GM12878 (cell line): ENCODE data around the gene ISL2. TPM values are rescaled to one million over a fixed set of nuclear protein-coding genes. Genes with fewer than 3 reads are reported as not detected.

Experiments
- ATAC-seq: fragments of 200-7000 bp; cut with Tn5 transposase; 3 replicates; pipeline ENCODE4 v1.9.1; 2020; ENCODE audit warnings: mild to moderate bottlenecking, moderate library complexity
- BruUV-seq: library from RNA; stranded (reverse); fragments of 400-500 nt; replicated peaks from 2 replicates; lab custom pipeline; 2021; lab: Mats Ljungman, UMichigan
- CTCF ChIA-PET: fragments of 300-600 bp; sonication (Branson Sonifier 250); formaldehyde crosslinking; extraction: SDS; loops from one replicate; lab custom pipeline; 2021; ENCODE audit warnings: inconsistent platforms; lab: Yijun Ruan, JAX
- POLR2A ChIA-PET: fragments of 350-600 bp; formaldehyde crosslinking; extraction: SDS; loops from one replicate; lab custom pipeline; 2021; ENCODE audit warnings: inconsistent platforms; lab: Charles Lee
- RAD21 ChIA-PET: fragments of 300-600 bp; sonication (Branson Sonifier 250); formaldehyde crosslinking; loops from one replicate; lab custom pipeline; 2023; ENCODE audit warnings: antibody characterized with exemption; ENCODE audit not compliant: unreplicated experiment; lab: Charles Lee
- SMC1A ChIA-PET: fragments of 300-600 bp; sonication (Branson Sonifier 250); formaldehyde crosslinking; loops from one replicate; lab custom pipeline; 2023; ENCODE audit not compliant: unreplicated experiment, uncharacterized antibody; lab: Charles Lee
- DNase-seq: peaks from one replicate; pipeline ENCODE4 v3.0.0-alpha.2; 2011; ENCODE audit warnings: low read depth, low spot score
- FAIRE-seq: peaks from 3 replicates; lab custom pipeline; 2011; peaks lifted over from hg19 to GRCh38; lab: Jason Lieb, UNC
- H2AFZ ChIP-seq: 2 replicates; pipeline ENCODE4 v1.6.0; 2011; ENCODE audit warnings: low read depth, low read length, control low read depth; ENCODE audit not compliant: control insufficient read depth
- H3K27ac ChIP-seq: 2 replicates; pipeline ENCODE4 v1.5.1; 2011; ENCODE audit warnings: control low read depth; ENCODE audit not compliant: control insufficient read depth, insufficient read depth
- H3K27me3 ChIP-seq, 2 experiments: replicated peaks in 1 of 2; 2 replicates each; pipeline versions ENCODE4 v1.6.0 to v1.6.1; 2011; ENCODE audit warnings: low read length in 1 of 2; ENCODE audit not compliant: control insufficient read depth in 2 of 2, insufficient read depth in 2 of 2
- H3K36me3 ChIP-seq, 2 experiments: 2 replicates each; pipeline ENCODE4 v1.5.1; 2011; ENCODE audit warnings: low read length in 1 of 2; ENCODE audit not compliant: control insufficient read depth in 2 of 2, insufficient read depth in 2 of 2
- H3K4me1 ChIP-seq: 2 replicates; pipeline ENCODE4 v1.6.1; 2011; ENCODE audit warnings: mild to moderate bottlenecking, low read length, moderate library complexity, mixed read lengths; ENCODE audit not compliant: control insufficient read depth, insufficient read depth
- H3K4me2 ChIP-seq: 2 replicates; pipeline ENCODE4 v1.6.0; 2011; ENCODE audit warnings: control low read depth; ENCODE audit not compliant: control insufficient read depth, insufficient read depth
- H3K4me3 ChIP-seq: fragments of 200-600 bp; sonication (generic); 2 replicates; pipeline ENCODE4 v1.5.1; 2016
- H3K79me2 ChIP-seq: 2 replicates; pipeline ENCODE4 v1.6.0; 2011; ENCODE audit warnings: low read length; ENCODE audit not compliant: control insufficient read depth, insufficient read depth
- H3K9ac ChIP-seq: 2 replicates; pipeline ENCODE4 v1.8.0; 2011; ENCODE audit warnings: low read length, control low read depth, mixed read lengths; ENCODE audit not compliant: control insufficient read depth, insufficient read depth
- H3K9me3 ChIP-seq: replicated peaks from 3 replicates; pipeline ENCODE4 v1.5.1; 2011; ENCODE audit warnings: mild to moderate bottlenecking, low read length; ENCODE audit not compliant: control insufficient read depth, insufficient read depth
- H4K20me1 ChIP-seq: 2 replicates; pipeline ENCODE4 v1.6.0; 2011; ENCODE audit not compliant: control insufficient read depth, insufficient read depth
- FOS ChIP-seq: IDR thresholded peaks from 3 replicates; pipeline ENCODE4 v1.6.1; 2011; ENCODE audit warnings: borderline replicate concordance; ENCODE audit not compliant: insufficient read length; ENCODE audit errors: extremely low read depth
- FOXK2 ChIP-seq: fragments of 450-650 bp; IDR thresholded peaks from 2 replicates; pipeline ENCODE4 v1.6.1; 2017; ENCODE audit warnings: mild to moderate bottlenecking, moderate library complexity
- GATAD2B ChIP-seq: fragments of 450-650 bp; conservative IDR thresholded peaks from 2 replicates; pipeline ENCODE4 v1.6.1; 2017; ENCODE audit warnings: low read depth, mild to moderate bottlenecking, moderate library complexity
- TCF12 ChIP-seq: IDR thresholded peaks from 2 replicates; pipeline ENCODE4 v1.6.1; 2011; ENCODE audit warnings: low read depth, mild to moderate bottlenecking, low read length
- WGBS: methylation state at CpG from one replicate; pipeline ENCODE4 v1.1.6; 2016; ENCODE audit warnings: low lambda C conversion rate; ENCODE audit not compliant: insufficient replicate concordance, insufficient coverage; ENCODE audit errors: missing lambda C conversion rate; 5-methylcytosine and 5-hydroxymethylcytosine counted together
- in situ Hi-C: fragments of 300-500 bp; cut with MboI; formaldehyde crosslinking; loops from 9 replicates; pipeline ENCODE4 v1.14.3; 2018; ENCODE audit warnings: mixed read lengths
- intact Hi-C: fragments of 100-400 bp; cut with micrococcal nuclease; formaldehyde crosslinking; loops from one replicate; pipeline ENCODE4 v1.14.2; 2022; ENCODE audit not compliant: unreplicated experiment
- polyA plus RNA-seq, 11 experiments: library from polyadenylated mRNA; depleted of rRNA in 4 of 11; unstranded in 6 of 11; stranded (reverse) in 5 of 11; fragments of >200 nt; fragmentation: Nextera tagmentation in 4 of 11; fragmentation: Illumina TruSeq in 1 of 11; extraction: Ambion mirVana in 4 of 11; extraction: Trizol in 1 of 11; gene quantifications; 1 replicate in 1 of 11; 2 replicates in 10 of 11; pipeline versions ENCODE4 v1.2.1 to v1.2.3, GENCODE V29; 2011 to 2016; ENCODE audit warnings: inconsistent platforms in 2 of 11, missing spikeins in 2 of 11, low read depth in 1 of 11
- total RNA-seq, 4 experiments: library from RNA; depleted of rRNA in 3 of 4; stranded (reverse); fragments of >200 nt in 3 of 4; fragmentation: Illumina TruSeq in 1 of 4; extraction: Trizol in 1 of 4; gene quantifications; 2 replicates each; pipeline versions ENCODE4 v1.2.1 to v1.2.3, GENCODE V29; 2013 to 2021
- TF ChIP-seq, protein P1 (sequence below): IDR thresholded peaks from 2 replicates; pipeline ENCODE4 v1.6.1; 2012; ENCODE audit warnings: low read length, inconsistent platforms
- TF ChIP-seq, protein P2 (sequence below): IDR thresholded peaks from 2 replicates; pipeline ENCODE4 v1.6.1; 2011; ENCODE audit warnings: borderline replicate concordance, low read depth, mild to moderate bottlenecking, moderate library complexity, low read length; ENCODE audit not compliant: insufficient read depth, poor library complexity, severe bottlenecking
- TF ChIP-seq, protein P3 (sequence below): IDR thresholded peaks from 2 replicates; pipeline ENCODE4 v1.6.1; 2012; ENCODE audit warnings: improper control_type of control experiment, low read depth, low read length; ENCODE audit not compliant: insufficient replicate concordance

Gene ISL2
- total and polyA plus RNA-seq, 10 of the 15 experiments (the other 5 are each of a cell fraction or from before 2014, with no cell fraction given): 0.05 to 0.26 (median 0.08) TPM; not detected in 7

DNA sequence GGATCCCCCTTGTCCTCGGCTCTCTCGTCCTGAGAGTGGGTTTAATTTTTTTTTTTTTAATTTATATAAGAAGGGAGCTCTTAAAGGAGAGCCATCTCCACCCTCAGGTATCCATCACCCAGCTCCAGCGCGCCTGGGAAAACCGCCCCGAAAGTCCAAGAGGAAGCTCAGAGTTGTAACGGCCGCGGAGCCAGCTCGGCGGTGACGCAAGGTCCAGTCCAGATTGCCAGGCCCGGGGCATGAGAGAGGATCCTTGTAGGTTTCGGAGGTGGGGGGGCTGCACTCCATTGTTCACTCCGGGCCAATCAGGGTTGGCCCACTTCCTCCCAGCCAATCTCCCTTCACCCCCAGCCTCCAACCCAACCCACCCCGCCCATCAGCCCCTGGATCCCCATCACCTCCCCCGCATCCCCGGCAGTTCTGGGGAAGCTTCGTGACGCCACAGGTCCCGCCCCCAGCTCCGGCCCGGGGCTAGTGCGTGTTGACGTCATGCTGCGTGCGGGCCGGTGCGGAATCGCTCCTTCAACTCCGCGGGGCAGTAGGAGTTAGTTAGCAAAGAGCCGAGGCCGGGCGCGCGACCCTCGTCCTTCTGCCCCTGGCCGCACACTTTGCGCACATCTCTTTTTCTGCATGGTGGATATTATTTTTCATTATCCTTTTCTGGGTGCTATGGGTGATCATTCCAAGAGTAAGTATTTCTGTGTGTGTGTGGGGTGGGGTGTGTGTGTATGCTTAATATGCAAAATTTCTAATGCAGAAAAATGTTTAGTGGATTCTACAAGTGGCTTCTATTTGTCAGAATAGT, at the start of gene ISL2 (continued):
- TF ChIP-seq, protein P1, sequence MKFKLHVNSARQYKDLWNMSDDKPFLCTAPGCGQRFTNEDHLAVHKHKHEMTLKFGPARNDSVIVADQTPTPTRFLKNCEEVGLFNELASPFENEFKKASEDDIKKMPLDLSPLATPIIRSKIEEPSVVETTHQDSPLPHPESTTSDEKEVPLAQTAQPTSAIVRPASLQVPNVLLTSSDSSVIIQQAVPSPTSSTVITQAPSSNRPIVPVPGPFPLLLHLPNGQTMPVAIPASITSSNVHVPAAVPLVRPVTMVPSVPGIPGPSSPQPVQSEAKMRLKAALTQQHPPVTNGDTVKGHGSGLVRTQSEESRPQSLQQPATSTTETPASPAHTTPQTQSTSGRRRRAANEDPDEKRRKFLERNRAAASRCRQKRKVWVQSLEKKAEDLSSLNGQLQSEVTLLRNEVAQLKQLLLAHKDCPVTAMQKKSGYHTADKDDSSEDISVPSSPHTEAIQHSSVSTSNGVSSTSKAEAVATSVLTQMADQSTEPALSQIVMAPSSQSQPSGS: peak; percentile 23; the same call in 1 of the 2 replicates

DNA sequence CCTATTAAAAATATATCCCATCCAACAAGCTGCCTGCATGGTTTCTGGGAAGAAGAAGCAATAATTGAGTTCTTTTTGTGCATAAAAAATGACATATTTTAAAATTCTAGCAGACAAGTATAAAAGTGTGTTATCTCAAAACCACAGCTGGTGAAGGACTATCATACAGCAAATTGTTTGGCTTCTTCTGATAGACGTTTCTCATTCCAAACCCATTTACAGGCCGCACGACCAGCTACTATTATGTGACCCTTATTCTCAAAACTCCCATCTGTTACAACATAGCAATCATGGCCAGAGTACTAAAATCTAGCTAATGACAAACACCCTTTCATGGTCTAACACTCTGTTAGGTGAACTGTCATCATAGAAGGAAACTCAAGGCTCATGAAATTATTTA, 47.0 kb upstream of the ISL2 start:
- peaks cover 3 to 9% of the 10 kb centered on the region in 2 experiments; a peak in 3 of 4 replicates for H3K36me3 ChIP-seq
- no peaks in the 10 kb centered on the region for H4K20me1 ChIP-seq
- peaks cover 4% of the 10 kb centered on the region; the same call in 1 of the 2 replicates for H3K4me1 ChIP-seq
- H3K27me3 ChIP-seq: no peaks in the 10 kb centered on the region
- TF ChIP-seq GATAD2B (no peak), FOS (no peak), TCF12 (no peak), FOXK2 (no peak)
- TF ChIP-seq, protein P2, sequence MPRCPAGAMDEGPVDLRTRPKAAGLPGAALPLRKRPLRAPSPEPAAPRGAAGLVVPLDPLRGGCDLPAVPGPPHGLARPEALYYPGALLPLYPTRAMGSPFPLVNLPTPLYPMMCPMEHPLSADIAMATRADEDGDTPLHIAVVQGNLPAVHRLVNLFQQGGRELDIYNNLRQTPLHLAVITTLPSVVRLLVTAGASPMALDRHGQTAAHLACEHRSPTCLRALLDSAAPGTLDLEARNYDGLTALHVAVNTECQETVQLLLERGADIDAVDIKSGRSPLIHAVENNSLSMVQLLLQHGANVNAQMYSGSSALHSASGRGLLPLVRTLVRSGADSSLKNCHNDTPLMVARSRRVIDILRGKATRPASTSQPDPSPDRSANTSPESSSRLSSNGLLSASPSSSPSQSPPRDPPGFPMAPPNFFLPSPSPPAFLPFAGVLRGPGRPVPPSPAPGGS: no peak
- TF ChIP-seq, protein P3, sequence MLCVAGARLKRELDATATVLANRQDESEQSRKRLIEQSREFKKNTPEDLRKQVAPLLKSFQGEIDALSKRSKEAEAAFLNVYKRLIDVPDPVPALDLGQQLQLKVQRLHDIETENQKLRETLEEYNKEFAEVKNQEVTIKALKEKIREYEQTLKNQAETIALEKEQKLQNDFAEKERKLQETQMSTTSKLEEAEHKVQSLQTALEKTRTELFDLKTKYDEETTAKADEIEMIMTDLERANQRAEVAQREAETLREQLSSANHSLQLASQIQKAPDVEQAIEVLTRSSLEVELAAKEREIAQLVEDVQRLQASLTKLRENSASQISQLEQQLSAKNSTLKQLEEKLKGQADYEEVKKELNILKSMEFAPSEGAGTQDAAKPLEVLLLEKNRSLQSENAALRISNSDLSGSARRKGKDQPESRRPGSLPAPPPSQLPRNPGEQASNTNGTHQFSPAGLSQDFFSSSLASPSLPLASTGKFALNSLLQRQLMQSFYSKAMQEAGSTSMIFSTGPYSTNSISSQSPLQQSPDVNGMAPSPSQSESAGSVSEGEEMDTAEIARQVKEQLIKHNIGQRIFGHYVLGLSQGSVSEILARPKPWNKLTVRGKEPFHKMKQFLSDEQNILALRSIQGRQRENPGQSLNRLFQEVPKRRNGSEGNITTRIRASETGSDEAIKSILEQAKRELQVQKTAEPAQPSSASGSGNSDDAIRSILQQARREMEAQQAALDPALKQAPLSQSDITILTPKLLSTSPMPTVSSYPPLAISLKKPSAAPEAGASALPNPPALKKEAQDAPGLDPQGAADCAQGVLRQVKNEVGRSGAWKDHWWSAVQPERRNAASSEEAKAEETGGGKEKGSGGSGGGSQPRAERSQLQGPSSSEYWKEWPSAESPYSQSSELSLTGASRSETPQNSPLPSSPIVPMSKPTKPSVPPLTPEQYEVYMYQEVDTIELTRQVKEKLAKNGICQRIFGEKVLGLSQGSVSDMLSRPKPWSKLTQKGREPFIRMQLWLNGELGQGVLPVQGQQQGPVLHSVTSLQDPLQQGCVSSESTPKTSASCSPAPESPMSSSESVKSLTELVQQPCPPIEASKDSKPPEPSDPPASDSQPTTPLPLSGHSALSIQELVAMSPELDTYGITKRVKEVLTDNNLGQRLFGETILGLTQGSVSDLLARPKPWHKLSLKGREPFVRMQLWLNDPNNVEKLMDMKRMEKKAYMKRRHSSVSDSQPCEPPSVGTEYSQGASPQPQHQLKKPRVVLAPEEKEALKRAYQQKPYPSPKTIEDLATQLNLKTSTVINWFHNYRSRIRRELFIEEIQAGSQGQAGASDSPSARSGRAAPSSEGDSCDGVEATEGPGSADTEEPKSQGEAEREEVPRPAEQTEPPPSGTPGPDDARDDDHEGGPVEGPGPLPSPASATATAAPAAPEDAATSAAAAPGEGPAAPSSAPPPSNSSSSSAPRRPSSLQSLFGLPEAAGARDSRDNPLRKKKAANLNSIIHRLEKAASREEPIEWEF: no peak
- DNase-seq (no peak), ATAC-seq (no peak), FAIRE-seq (no peak)
- no peak overlapping the region for H3K9ac ChIP-seq
- no peak overlapping the region for H3K4me2 ChIP-seq
- TSS peak; percentile 20 for BruUV-seq
- ChIA-PET SMC1A (interaction anchor here (1.0 to 1.7 kb wide), 4 partner anchors 8 to 50 kb away, joined by 3 to 10 read pairs (median 4); no protein-coding TSS in a partner anchor), CTCF (interaction anchor here (0.6 to 1.3 kb wide), 6 partner anchors 8 to 140 kb away, joined by 3 to 5 read pairs (median 3); no protein-coding TSS in a partner anchor), RAD21 (interaction anchor here (0.6 to 1.0 kb wide), 2 partner anchors 11 to 402 kb away, joined by 3 to 4 read pairs; no protein-coding TSS in a partner anchor), POLR2A (interaction anchor here (0.5 to 2.1 kb wide), 3 partner anchors 11 to 212 kb away, joined by 3 to 6 read pairs (median 6); no protein-coding TSS in a partner anchor)
- H2AFZ ChIP-seq: no peak overlapping the region
- no peak overlapping the region for H3K27ac ChIP-seq
- in situ Hi-C loops (no loop called here), intact Hi-C loops (no loop called here)
- H3K4me3 ChIP-seq: no peak overlapping the region
- 96% methylated on average over 3 of the region's 3 CpGs for WGBS
- no peaks in the 10 kb centered on the region for H3K9me3 ChIP-seq
- H3K79me2 ChIP-seq: peaks cover 9% of the 10 kb centered on the region
